Spleen (tissue), 13 donors: ENCODE data around the gene FBXO34. TPM values are rescaled to one million over a fixed set of nuclear protein-coding genes. Genes with fewer than 3 reads are reported as not detected.

Source experiments
- DNase-seq: peaks from one replicate; pipeline ENCODE4 v3.0.0-alpha.2; 2020
- H3K27ac ChIP-seq, 8 donors: fragments of 200-600 bp; sonication (generic) in 7 of 8; 1 replicate in 4 of 8; 2 replicates in 4 of 8; pipeline versions ENCODE4 v1.5.0 to v1.8.0; 2016 to 2021; ENCODE audit warnings: inconsistent platforms in 4 of 8, mild to moderate bottlenecking in 4 of 8, moderate library complexity in 1 of 8
- H3K27me3 ChIP-seq, 7 donors: fragments of 200-600 bp; sonication (generic) in 6 of 7; replicated peaks in 1 of 7; 1 replicate in 4 of 7; 2 replicates in 3 of 7; pipeline versions ENCODE4 v1.5.0 to v1.8.0; 2016 to 2021; ENCODE audit warnings: inconsistent platforms in 3 of 7, mild to moderate bottlenecking in 1 of 7
- H3K36me3 ChIP-seq, 6 donors: fragments of 200-600 bp; sonication (generic) in 5 of 6; 1 replicate in 4 of 6; 2 replicates in 2 of 6; pipeline versions ENCODE4 v1.5.0 to v1.8.0; 2016 to 2021; ENCODE audit warnings: inconsistent platforms in 2 of 6
- H3K4me1 ChIP-seq, 6 donors: fragments of 200-600 bp; sonication (generic) in 5 of 6; 1 replicate in 3 of 6; 2 replicates in 3 of 6; pipeline versions ENCODE4 v1.5.0 to v1.8.0; 2016 to 2021; ENCODE audit warnings: inconsistent platforms in 3 of 6
- H3K4me3 ChIP-seq, 8 donors: fragments of 200-600 bp; sonication (generic) in 7 of 8; 1 replicate in 4 of 8; 2 replicates in 4 of 8; pipeline versions ENCODE4 v1.5.0 to v1.8.0; 2016 to 2021; ENCODE audit warnings: inconsistent platforms in 4 of 8, mild to moderate bottlenecking in 4 of 8, moderate library complexity in 2 of 8
- H3K9me3 ChIP-seq, 8 donors: fragments of 200-600 bp; sonication (generic) in 7 of 8; 1 replicate in 4 of 8; 2 replicates in 4 of 8; pipeline versions ENCODE4 v1.5.0 to v1.8.0; 2016 to 2021; ENCODE audit warnings: inconsistent platforms in 4 of 8
- POLR2A ChIP-seq, 3 donors: fragments of 450-650 bp; IDR thresholded peaks; one replicate each; pipeline ENCODE4 v1.5.1; 2017; ENCODE audit warnings: antibody characterized with exemption in 3 of 3, mild to moderate bottlenecking in 1 of 3
- POLR2AphosphoS5 ChIP-seq, 3 donors: sonication (generic); formaldehyde crosslinking; IDR thresholded peaks; one replicate each; pipeline ENCODE4 v1.5.1; 2017; ENCODE audit warnings: antibody characterized with exemption in 3 of 3
- WGBS, 5 donors: extraction: QIAGEN DNeasy Blood & Tissue Kit in 3 of 5; methylation state at CpG; one replicate each; pipeline versions ENCODE4 v1.1.5 to v1.1.7; 2013 to 2018; 5-methylcytosine and 5-hydroxymethylcytosine counted together
- intact Hi-C: fragments of 100-400 bp; cut with DNase I; formaldehyde crosslinking; loops from one replicate; pipeline ENCODE4 v1.15.0; 2023; ENCODE audit warnings: low total_unique reads
- long read RNA-seq, 2 donors: transcript quantifications; one replicate each; lab custom pipeline, GENCODE V29; 2026
- polyA plus RNA-seq, 3 donors: library from polyadenylated mRNA; stranded (reverse); fragments of 200-250 nt; gene quantifications; one replicate each; pipeline ENCODE4 v1.2.1, GENCODE V29; 2013
- total RNA-seq, 7 donors: library from RNA; depleted of rRNA in 3 of 7; stranded (reverse); fragments of >200 nt in 3 of 7; fragmentation: NEBNext Ultra II Directional in 4 of 7; extraction: Animal tissue kit (Norgen Biotek cat#: 25700) in 4 of 7; gene quantifications; one replicate each; pipeline versions ENCODE4 v1.1.0 to v1.2.1, GENCODE V29; 2016 to 2021
- TF ChIP-seq, protein P1 (sequence below), 11 experiments: fragments of 200-600 bp in 7 of 11; fragments of 450-650 bp in 4 of 11; sonication (generic) in 4 of 11; IDR thresholded peaks in 8 of 11; conservative IDR thresholded peaks in 3 of 11; 1 replicate in 7 of 11; 2 replicates in 4 of 11; pipeline versions ENCODE4 v1.4.0 to v1.8.0; 2016 to 2021; ENCODE audit warnings: antibody characterized with exemption in 11 of 11, inconsistent platforms in 4 of 11, mild to moderate bottlenecking in 1 of 11
- donor health status: healthy with polysubstance abuse.
- donor health status: DM: no; HTN: no; CAD: no; lungs with moderate emphysema.
- donor health status: DM: no; HTN: no; CAD: no.
- donor health status: Bipolar disorder and iron deficiency.
- donor health status: healthy.
- donor health status: DM: no; HTN: no; CAD: no.
- donor health status: DM: yes; HTN: yes; CAD: no.

The FBXO34 gene, protein sequence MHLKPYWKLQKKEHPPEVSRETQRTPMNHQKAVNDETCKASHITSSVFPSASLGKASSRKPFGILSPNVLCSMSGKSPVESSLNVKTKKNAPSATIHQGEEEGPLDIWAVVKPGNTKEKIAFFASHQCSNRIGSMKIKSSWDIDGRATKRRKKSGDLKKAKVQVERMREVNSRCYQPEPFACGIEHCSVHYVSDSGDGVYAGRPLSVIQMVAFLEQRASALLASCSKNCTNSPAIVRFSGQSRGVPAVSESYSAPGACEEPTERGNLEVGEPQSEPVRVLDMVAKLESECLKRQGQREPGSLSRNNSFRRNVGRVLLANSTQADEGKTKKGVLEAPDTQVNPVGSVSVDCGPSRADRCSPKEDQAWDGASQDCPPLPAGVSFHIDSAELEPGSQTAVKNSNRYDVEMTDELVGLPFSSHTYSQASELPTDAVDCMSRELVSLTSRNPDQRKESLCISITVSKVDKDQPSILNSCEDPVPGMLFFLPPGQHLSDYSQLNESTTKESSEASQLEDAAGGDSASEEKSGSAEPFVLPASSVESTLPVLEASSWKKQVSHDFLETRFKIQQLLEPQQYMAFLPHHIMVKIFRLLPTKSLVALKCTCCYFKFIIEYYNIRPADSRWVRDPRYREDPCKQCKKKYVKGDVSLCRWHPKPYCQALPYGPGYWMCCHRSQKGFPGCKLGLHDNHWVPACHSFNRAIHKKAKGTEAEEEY
- total RNA-seq = 10 to 100 TPM; 23.8 to 46.0 (median 32.6) TPM
- polyA plus RNA-seq = 1 to 10 TPM; 5.8 to 9.4 (median 7.9) TPM
- long read RNA-seq, donor 1, transcript FBXO34-201 (2 exons, 3,464 nt) = major isoform, 9 of 10 reads
- long read RNA-seq, donor 1, partial matches to known transcripts = 0 of 10 reads
- long read RNA-seq, donor 1, other reads (novel, unspliced or antisense) = 0 of 10 reads
- long read RNA-seq, donor 2, transcript FBXO34-201 (2 exons, 3,464 nt) = major isoform, 12 of 18 reads
- long read RNA-seq, donor 2, partial matches to known transcripts = 6 of 18 reads
- long read RNA-seq, donor 2, other reads (novel, unspliced or antisense) = 0 of 18 reads

DNA sequence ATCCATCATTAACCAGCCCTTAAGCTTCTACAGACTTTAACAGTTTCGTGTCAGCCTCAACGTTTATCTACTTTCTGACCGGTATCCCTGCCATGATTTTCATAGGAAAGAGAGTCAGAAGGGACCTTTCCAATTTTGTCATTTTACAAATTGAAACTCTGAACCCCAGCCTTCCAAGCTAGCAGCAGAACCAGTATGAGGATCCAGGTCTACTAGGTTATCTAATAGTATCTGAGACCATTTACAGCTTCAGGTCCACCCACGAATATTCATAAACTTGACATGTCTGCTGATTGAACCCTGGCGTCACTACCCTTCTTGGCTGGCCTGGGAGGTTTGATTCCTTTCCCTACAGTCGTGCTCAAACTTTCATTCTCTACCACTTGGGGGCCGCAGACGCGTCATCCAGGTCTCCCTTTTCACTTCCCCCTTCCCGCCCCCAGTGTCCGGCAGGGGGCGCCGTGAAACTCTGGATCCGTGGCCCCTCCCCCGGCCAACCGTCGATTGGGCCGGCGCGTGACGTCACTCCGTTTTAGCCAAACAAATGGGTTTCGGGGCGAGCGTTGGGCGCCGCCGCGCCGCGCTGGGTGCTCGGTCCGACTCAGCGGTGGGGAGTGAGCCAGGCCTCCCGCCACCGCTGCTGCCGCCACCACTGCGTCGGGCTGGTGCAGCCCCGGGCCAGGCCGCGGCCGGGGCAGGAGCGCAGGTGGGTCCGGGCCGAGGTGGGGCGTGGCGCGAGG, at the start of gene FBXO34:
TSS of gene FBXO34 (plus strand) at position 590 of the 740 bp plus-strand sequence. CDS start 78,970 bp downstream, outside the sequence.
- Histone ChIP-seq H3K36me3 (no peaks in the 10 kb centered on the region), H3K9me3 (no peaks in the 10 kb centered on the region), H3K27me3 (no peaks in the 10 kb centered on the region), H3K27ac (peak within 1 kb of the TSS; percentile 74 to 97 (median 96)), H3K4me1 (peaks cover 17 to 45% (median 31%) of the 10 kb centered on the region in 6 donors), H3K4me3 (peak within 1 kb of the TSS; percentile 53 to 85 (median 80))
- WGBS, 5 donors = 2 to 5% (median 3%) methylated on average over 22 to 49 of the region's 49 CpGs
- TF ChIP-seq POLR2AphosphoS5 (IDR thresholded peaks at IDR 0.05) (peak; percentile 95 to 98 (median 97)), POLR2A (IDR thresholded peaks at IDR 0.05) (peak; percentile 18 to 88 (median 43))
- TF ChIP-seq, protein P1, sequence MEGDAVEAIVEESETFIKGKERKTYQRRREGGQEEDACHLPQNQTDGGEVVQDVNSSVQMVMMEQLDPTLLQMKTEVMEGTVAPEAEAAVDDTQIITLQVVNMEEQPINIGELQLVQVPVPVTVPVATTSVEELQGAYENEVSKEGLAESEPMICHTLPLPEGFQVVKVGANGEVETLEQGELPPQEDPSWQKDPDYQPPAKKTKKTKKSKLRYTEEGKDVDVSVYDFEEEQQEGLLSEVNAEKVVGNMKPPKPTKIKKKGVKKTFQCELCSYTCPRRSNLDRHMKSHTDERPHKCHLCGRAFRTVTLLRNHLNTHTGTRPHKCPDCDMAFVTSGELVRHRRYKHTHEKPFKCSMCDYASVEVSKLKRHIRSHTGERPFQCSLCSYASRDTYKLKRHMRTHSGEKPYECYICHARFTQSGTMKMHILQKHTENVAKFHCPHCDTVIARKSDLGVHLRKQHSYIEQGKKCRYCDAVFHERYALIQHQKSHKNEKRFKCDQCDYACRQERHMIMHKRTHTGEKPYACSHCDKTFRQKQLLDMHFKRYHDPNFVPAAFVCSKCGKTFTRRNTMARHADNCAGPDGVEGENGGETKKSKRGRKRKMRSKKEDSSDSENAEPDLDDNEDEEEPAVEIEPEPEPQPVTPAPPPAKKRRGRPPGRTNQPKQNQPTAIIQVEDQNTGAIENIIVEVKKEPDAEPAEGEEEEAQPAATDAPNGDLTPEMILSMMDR (IDR thresholded peaks at IDR 0.05 in 8 of 11, conservative IDR thresholded peaks at IDR 0.05 in 3 of 11) = peak; percentile 99 to 100 (median 100)
- intact Hi-C loops = no loop called here
- DNase-seq = peak; percentile 100

DNA sequence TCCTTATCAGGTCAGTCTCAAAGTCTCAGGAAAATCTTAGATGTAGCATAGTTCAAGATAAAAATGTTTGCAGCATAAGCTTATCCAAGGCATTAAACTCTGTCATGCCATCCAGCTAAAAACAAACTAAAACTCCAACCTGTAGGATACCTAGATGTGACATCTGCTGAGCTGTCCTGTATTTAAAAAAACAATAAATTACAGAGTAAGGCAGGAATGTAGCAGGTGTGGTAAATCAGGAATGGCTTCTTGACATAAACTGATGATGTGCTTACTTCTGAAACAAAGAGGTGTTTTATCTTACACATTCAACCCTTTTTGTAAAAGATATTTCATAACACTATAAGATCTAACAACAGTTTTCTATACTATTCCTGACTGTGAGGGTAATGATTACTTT, 49.3 kb upstream of the FBXO34 start:
- TF ChIP-seq POLR2A (IDR thresholded peaks at IDR 0.05) (no peak), POLR2AphosphoS5 (IDR thresholded peaks at IDR 0.05) (no peak)
- TF ChIP-seq, protein P1 (IDR thresholded peaks at IDR 0.05 in 8 of 11, conservative IDR thresholded peaks at IDR 0.05 in 3 of 11) = no peak
- DNase-seq = no peak
- Histone ChIP-seq H3K4me1 (no peaks in the 10 kb centered on the region), H3K9me3 (peaks cover 0 to 16% (median 12%) of the 10 kb centered on the region in 8 donors), H3K4me3 (no peak overlapping the region), H3K36me3 (no peaks in the 10 kb centered on the region), H3K27ac (no peak overlapping the region), H3K27me3 (no peaks in the 10 kb centered on the region)
- intact Hi-C loops = no loop called here

DNA sequence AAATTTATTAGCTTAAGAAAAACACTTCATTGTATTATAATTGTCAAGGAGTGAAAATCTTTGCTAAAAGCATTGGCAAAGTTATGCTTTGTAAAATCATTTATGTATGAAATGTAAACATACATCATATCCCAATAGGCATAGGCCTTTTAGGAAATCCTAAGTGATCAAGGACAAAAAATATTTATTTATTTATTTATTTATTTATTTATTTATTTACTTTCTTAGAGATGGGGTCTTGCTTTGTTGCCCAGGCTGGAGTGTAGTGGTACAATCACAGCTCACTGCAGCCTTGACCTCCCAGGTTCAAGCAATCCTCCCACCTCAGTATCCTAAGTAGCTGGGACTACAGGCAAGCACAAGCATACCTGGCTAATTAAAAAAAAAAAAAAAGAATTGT, 47.9 kb upstream of the FBXO34 start:
- Histone ChIP-seq H3K9me3 (peaks cover 0 to 28% (median 22%) of the 10 kb centered on the region in 8 donors), H3K4me1 (no peaks in the 10 kb centered on the region), H3K27me3 (no peaks in the 10 kb centered on the region), H3K36me3 (no peaks in the 10 kb centered on the region), H3K4me3 (no peak overlapping the region), H3K27ac (no peak overlapping the region)
- TF ChIP-seq POLR2AphosphoS5 (IDR thresholded peaks at IDR 0.05) = no peak
- TF ChIP-seq POLR2A (IDR thresholded peaks at IDR 0.05) = no peak
- TF ChIP-seq, protein P1 (IDR thresholded peaks at IDR 0.05 in 8 of 11, conservative IDR thresholded peaks at IDR 0.05 in 3 of 11) = no peak
- intact Hi-C loops = no loop called here
- no peak for DNase-seq
